ENCODE data around the gene RFX3.
A peak's percentile ranks its signal among the peaks of the same experiment; 100 is the strongest.

RFX3 gene

DNA sequence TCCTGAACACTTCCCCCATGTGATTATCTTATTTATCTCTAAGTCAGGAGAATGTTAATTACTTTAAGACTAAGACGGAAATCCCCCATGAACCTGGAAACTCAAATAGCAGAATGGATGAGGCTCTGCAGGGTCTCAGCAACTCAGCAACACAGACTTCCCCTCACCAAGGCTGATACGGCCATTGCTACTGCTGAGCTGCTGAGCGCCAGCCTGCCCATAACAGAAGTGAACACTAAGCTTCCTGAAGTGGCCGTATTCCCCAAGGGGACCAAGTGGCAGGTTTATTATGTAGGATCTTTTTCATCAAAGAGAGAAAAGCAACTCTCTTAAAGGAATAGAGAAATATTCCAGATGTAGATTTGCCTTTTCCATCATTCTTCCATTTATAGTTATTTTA lies 311.1 kb downstream of the RFX3 start:
- DNase-seq (ENCODE audit: low spot score) = no peak

DNA sequence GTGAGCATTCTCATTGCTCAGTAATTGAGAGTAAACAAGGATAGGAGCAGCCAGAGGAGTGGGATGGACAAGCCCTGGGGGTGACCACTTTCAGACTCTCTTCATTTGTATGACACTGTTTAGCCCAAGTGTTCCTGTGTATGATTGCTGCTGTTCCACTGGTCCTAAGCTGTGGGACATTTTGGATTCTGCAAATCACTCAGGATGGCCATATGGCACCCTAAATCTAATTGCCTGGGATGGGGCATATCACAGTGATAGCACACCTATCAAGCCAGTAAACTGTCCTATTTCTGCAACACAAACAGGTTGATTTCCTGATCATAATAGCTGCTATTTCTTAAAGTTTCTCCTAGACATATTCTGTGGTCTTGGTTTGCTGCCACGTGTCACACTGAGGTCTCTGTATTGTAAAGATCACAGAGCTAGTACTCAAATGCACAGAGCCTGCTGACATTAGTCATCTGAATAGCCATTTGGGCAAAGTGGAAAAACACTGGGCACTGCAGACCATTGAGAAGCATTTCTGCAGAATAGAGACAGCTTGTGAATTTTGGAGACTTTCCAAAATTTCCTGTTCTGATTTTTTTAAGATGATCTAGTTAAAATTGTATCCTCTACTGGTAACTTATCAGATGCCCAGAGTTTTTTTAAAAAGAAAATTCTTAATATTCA lies 320.2 kb downstream of the RFX3 start:
- DNase-seq (ENCODE audit: low spot score) = no peak

DNA sequence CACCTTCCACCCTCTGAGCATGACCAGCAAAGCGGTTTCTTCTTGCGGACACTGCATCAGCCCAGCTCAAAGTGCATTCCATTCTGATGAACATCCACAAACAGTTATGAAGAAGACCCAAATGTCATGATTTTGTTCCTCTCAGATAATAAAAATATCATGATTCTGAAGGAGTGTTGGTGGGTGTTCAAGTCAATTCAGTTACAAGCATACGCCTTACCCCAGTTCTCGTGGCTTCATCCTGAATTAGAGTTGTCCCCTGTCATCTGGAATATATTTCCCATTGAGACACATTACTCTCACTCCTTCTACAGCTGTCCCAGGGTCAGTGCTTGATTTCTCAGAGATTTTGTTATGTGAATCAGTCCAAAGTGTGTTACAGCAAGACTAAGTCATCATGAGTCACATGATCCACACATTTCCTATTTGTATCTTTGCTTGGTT lies 325.4 kb downstream of the RFX3 start:
- no peak for DNase-seq (ENCODE audit: low spot score)

DNA sequence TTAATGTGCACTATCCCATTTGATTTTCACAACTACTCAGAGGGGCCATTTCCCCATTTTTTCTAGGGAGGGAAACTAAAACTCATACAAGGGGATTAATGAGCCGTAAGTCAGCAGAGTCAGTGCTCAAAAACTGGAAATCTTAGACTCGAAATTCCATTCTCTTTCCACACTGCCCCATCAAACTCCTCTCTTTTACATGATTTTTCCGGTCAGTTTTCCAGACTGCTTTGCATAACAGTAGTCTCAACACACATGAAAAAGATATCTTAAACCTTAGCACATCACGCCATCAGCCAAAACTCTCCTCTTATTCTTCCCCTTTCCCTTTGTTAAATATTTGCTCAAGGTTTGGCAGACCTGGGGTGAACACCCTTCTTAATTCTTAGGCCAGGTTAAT lies 332.0 kb downstream of the RFX3 start:
- DNase-seq (ENCODE audit: low spot score) = no peak

DNA sequence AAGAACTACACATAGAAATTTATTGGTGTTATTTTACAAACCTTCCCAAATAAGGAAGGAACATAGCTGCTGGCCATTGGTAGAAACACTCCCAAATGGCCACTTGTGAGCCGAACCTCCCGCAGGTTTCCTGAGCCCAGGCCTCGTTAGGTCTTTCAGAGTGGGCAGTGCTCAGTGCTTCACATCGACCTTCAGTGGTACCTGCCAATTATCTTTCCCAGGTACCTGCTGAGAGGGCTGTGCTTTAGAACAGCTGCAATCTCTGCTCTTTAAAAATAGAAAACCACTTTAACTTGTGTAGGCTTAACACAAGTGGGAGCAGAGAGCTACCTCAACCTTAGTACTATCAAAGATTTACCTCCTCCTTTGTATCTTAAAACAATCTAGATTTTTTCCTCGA lies 334.1 kb downstream of the RFX3 start:
- no peak for DNase-seq (ENCODE audit: low spot score)

DNA sequence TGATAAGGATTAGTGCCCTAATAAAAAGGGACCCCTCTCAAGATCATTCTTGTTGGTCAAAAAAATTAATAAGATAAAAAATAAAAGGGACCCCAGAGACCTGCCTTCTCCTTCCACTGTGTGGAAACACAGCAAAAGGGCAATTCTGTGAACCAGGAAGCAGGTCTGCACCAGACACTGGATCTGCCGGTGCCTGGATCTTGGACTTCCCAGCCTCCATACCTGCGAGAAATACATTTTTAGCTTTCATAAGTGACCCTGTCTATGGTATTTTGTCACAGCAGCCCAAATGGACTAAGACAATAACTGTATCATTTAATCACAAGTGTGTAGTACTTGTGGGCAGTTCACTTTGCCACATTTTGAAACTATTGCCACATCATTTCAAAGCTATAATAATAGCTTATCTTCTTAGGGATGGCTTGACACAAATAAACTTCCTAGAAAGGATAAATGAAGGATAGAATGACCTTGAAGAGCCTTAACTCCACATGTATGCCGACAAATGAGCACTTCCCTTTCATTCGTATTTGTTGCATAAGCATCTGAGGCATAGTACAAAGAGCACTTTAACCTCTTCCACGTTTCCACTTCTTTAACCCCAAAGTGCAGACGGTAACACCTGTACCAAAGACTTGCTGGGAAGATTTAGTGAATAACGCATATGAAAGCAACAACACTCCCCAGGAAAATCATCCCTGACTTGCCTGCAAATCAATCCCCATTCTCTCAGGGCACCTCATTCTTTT lies 336.5 kb downstream of the RFX3 start:
- DNase-seq (ENCODE audit: low spot score) = no peak

DNA sequence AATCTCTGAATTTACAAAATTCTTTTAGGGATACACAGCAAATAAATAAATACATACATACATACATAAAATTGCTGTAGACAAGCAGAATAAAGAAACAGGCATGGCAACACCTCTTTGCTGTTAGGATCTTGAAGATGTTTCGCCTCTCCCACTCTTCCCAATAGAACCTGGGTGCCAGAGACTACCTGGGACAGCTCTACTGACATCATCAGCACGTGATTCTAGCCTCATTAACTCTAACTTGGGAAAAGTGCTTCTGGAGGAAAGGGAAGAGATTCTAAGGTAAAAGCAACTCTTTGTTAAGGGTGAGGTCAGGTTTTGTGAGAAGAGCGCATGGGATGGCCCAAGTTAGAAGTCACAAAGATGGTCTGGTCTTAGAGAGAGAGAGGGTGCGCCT lies 339.1 kb downstream of the RFX3 start:
- no peak for DNase-seq (ENCODE audit: low spot score)

DNA sequence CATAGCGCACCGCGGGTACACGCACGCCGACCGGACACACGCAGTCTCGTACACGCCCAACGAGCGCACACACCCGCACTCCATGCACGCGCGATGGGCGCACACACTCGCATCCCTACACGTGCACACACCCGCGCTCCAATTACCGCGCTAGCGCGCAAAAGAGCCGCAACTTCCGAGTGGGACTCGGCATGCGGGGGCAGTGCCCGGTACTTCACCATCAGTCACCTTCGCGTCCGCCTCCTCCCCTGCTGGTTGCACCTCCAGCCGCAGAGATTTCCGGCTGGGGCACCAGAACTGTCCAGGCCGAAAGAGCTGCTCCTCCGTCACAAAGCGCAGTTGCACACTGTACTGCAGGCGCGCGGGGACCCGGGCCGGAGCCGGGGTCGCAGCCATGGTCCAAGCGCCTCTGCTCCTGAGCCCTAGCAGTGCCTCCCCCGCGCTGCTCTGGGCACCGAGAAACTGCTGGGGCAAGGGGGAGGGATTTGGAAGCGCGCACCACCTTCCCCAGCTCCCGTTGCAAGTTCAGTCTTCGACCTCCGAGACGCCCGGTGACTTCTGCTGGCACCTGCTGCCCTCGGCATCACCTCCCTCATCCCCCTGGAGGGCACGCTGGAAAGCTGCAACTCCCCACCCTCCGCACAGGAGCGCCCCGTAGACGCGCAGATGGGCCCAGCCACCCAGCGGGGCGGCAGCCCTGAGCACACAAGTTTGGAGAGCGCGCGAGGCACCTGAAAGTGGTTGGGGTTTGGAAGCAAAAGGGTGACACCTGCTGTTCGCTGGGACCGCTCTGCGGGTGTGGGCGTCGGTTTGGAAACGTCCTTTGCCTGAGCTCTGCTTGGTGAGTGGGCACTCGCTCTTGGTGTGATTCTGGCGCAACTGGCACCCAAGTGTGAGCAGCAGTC lies 344.5 kb downstream of the RFX3 start:
- peak; percentile 47 for DNase-seq (ENCODE audit: low spot score)

DNA sequence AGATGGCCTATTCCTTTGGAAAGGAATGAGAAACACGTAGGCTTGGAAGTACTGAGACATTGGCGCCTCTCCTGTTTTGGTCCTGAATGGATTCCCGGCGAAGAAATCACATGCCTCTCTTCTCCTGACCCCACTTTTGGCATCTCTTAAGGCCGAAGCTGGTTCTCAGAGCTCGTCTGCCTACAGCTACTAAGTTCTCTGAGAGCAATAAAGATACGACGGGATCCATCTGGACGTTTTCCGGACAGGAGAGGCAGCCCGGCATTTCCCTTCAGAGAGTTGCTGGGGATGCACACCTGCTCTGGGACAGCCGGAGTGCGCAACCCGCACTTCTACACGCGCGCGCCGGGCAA lies 345.1 kb downstream of the RFX3 start:
- no peak for DNase-seq (ENCODE audit: low spot score)

DNA sequence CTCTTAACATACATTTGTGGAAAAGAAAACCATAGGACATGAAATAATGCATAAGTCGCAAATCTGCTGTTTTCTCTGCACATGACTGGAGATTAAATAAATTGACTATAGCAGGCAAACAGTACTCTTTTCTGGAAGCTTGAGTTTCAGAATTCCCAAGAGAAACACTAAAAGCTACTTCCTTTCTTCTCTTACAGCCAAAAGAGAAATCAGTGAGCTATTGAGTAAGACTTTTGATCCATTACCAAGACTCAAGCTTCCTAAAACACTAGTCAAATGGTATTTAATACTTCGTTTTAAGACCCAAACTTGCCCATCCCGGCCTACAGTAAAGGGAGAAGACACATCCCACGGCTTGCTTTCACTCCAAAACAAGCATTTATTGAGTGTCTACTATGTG lies 346.1 kb downstream of the RFX3 start:
- DNase-seq (ENCODE audit: low spot score) = no peak

DNA sequence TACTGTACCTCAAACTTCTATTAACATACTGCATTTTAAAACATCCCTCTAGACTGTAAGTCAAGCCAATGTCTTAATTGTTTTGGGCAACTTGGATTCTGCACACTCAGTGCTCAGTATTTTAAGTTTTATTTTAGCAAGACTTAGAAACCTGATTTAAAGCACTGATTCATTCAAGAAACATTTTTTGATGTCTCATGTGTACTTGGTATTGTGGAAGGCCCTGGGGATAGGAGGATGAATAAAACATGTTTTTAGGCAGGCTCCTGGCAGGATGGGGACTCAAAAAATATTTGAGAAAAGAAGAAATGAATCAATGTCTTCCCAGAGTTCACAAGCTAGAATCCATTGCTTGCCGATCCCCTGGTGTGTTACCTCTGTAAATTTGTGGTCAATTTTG lies 347.9 kb downstream of the RFX3 start:
- DNase-seq (ENCODE audit: low spot score) = no peak

DNA sequence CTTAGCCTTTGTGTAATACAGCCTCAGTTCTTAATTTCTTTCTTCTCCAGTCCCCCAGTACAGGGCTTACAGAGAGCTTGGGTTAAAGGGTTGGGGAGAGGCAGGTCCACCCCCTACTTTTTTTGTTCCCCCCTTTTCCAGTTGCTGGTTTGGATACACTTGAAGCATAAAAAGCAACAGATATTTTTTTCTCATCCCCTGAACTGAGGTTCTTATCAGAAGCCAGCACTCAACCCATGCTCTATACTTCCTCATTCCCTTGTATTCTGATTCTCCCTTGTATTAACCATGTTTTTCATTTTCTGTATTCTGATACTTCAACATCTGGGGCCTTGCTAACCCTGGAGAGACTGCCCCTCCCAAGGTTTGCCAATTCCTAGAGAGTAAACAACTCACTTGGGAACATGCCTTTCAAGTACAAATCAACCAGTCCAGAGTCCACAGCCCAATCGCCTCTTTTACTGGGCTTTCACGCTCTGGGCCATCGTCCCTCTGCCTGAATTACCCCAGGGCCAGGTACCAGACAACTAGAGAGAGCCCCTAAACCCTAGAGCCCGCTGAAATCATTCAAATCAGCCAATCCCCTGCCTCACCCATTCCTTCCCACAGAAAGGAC lies 348.5 kb downstream of the RFX3 start:
- no peak for DNase-seq (ENCODE audit: low spot score)

DNA sequence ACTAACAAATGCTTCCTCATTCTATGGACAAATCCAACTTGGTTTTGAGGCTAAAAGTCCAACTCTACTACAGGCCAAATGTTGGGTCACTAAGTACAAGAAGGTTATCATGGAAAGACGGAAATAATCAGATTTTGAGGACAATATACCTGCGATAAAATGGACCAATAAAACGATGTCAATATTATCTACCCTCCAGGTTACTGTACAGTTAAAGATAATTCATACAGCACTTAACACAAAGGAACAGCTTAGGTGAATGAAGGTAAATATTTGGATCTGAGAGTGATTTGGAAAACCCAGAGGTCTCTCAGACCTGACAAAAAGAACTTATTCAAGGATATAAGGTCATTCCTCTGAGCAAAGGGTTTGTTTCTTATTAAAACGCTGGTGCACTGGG lies 352.4 kb downstream of the RFX3 start:
- DNase-seq (ENCODE audit: low spot score) = no peak

DNA sequence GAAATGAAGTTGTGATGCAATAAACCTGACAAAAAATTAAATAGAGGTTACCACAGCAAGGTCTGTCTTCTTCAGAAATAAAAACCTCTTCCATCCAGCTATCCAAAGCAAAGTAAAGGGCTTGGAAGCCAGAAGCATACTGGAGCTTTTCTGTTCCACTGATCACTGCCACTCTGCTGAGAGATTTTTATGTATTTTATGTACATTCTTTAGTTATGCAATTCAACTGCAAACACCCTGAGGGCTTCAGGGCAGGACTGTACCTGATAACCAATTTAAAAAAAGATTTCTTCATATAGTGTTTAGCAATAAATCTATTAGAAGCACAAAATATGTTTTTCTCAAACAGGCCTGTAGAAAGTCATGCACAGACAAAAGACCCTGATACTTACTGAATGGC lies 355.0 kb downstream of the RFX3 start:
- no peak for DNase-seq (ENCODE audit: low spot score)
